Heart left ventricle (tissue), 16 donors: ENCODE data around the gene GADD45GIP1. TPM values are rescaled to one million over a fixed set of nuclear protein-coding genes. Genes with fewer than 3 reads are reported as not detected.
A peak's percentile ranks its signal among the peaks of the same experiment; 100 is the strongest.

Experiments
- ATAC-seq, 4 donors: fragments of 200-7000 bp; cut with Tn5 transposase; one replicate each; pipeline ENCODE4 v1.9.1; 2020 to 2022; ENCODE audit warnings: moderate library complexity in 4 of 4, mild to moderate bottlenecking in 3 of 4, moderate number of reproducible peaks in 1 of 4
- DNase-seq, 5 donors: peaks; one replicate each; pipeline ENCODE4 v3.0.0-alpha.2; 2020
- H3K27ac ChIP-seq, 12 donors: fragments of 200-600 bp; sonication (generic) in 4 of 12; one replicate each; pipeline versions ENCODE4 v1.5.0 to v1.8.0; 2016 to 2022; ENCODE audit warnings: mild to moderate bottlenecking in 2 of 12
- H3K27me3 ChIP-seq, 9 donors: fragments of 200-600 bp; sonication (generic) in 2 of 9; one replicate each; pipeline versions ENCODE4 v1.5.1 to v1.8.0; 2016 to 2022; ENCODE audit warnings: mild to moderate bottlenecking in 3 of 9
- H3K36me3 ChIP-seq, 9 donors: fragments of 200-600 bp; sonication (generic) in 2 of 9; one replicate each; pipeline versions ENCODE4 v1.5.0 to v1.8.0; 2018 to 2022; ENCODE audit warnings: mild to moderate bottlenecking in 2 of 9
- H3K4me1 ChIP-seq, 12 donors: fragments of 200-600 bp; sonication (generic) in 4 of 12; one replicate each; pipeline versions ENCODE4 v1.5.0 to v1.8.0; 2016 to 2022; ENCODE audit warnings: mild to moderate bottlenecking in 3 of 12
- H3K4me3 ChIP-seq, 12 donors: fragments of 200-600 bp; sonication (generic) in 4 of 12; one replicate each; pipeline versions ENCODE4 v1.5.0 to v1.8.0; 2017 to 2022; ENCODE audit warnings: mild to moderate bottlenecking in 9 of 12, moderate library complexity in 4 of 12
- H3K9me3 ChIP-seq, 12 donors: fragments of 200-600 bp; sonication (generic) in 4 of 12; one replicate each; pipeline versions ENCODE4 v1.5.0 to v1.8.0; 2016 to 2022; ENCODE audit warnings: mild to moderate bottlenecking in 1 of 12
- CTCF ChIP-seq, 12 donors: fragments of 200-600 bp; sonication (generic) in 4 of 12; IDR thresholded peaks; one replicate each; pipeline versions ENCODE4 v1.5.0 to v1.8.0; 2018 to 2022; ENCODE audit warnings: antibody characterized with exemption in 12 of 12, mild to moderate bottlenecking in 5 of 12
- POLR2A ChIP-seq, 2 donors: fragments of 450-650 bp; IDR thresholded peaks; one replicate each; pipeline ENCODE4 v1.6.1; 2017; ENCODE audit warnings: antibody characterized with exemption in 2 of 2, mild to moderate bottlenecking in 2 of 2, moderate library complexity in 2 of 2
- WGBS, 4 donors: extraction: QIAGEN DNeasy Blood & Tissue Kit in 2 of 4; methylation state at CpG; one replicate each; pipeline versions ENCODE4 v1.1.5 to v1.1.7; 2013 to 2018; 5-methylcytosine and 5-hydroxymethylcytosine counted together
- intact Hi-C, 10 donors: fragments of 100-400 bp; cut with DNase I; formaldehyde crosslinking; loops; one replicate each; pipeline versions ENCODE4 v1.11.1 to v1.14.2; 2022
- polyA plus RNA-seq, 2 donors: library from polyadenylated mRNA; stranded (reverse); fragments of 200-250 nt; gene quantifications; one replicate each; pipeline ENCODE4 v1.2.3, GENCODE V29; 2013
- total RNA-seq, 9 donors: library from RNA; depleted of rRNA in 2 of 9; stranded (reverse); fragments of >200 nt in 2 of 9; fragmentation: NEBNext Ultra II Directional in 3 of 9; extraction: Animal tissue kit (Norgen Biotek cat#: 25700) in 3 of 9; gene quantifications; one replicate each; pipeline versions ENCODE4 v1.1.0 to v1.2.4, GENCODE V29; 2016 to 2023
- donor health status: ischemic (EF 13 %, LVEDD 7.1; RV severe dilation, severe dysfunction).
- donor health status: healthy with polysubstance abuse.
- donor health status: DM: no; HTN: yes; CAD: no.
- donor health status: DM: no; HTN: no; CAD: no.
- donor health status: ischemic (EF 25% LVEDD 6.9; RV normal size, moderate dysfunction).
- donor health status: ischemic (EF 25% LVEDD 5.7; RV mildly dilated, moderate dysfunction).
- donor health status: healthy.
- donor health status: DM: yes; HTN: yes; CAD: no.
- donor health status: ischemic (EF 35%, LVEDD 5.7; RV mildly dilated, moderate dysfunction).
- donor health status: nonischemic (EF 11% LVEDD 7.7; RV severe dilation, severe dysfunction).
- donor health status: DM: yes; HTN: yes; CAD: no.
- donor health status: PGD.
- donor health status: ischemic (EF 29% LVEDD 5.4; RV normal size, mild dysfunction).
- donor health status: nonischemic (EF 23%, LVEDD 6.1; RV moderate dilation, normal function).

GADD45GIP1 gene
- total and polyA plus RNA-seq, 11 donors, result 17.2 to 119 (median 30.4) TPM

- intact Hi-C loops, result loop anchor here in 7 of 10 donors (5.0 to 10.0 kb wide), 6 partner anchors 282 to 620 kb away; no protein-coding TSS in a partner anchor
- no peak for TF ChIP-seq POLR2A (IDR thresholded peaks at IDR 0.05)
- TF ChIP-seq CTCF (IDR thresholded peaks at IDR 0.05), result no peak
- WGBS, 4 donors, result 48 to 67% (median 54%) methylated on average over 1 to 17 of the region's 17 CpGs
- Histone ChIP-seq H3K4me1 (peaks cover 0 to 21% (median 4%) of the 10 kb centered on the region in 12 donors), H3K9me3 (no peaks in the 10 kb centered on the region), H3K4me3 (no peak overlapping the region), H3K27ac (no peak overlapping the region), H3K27me3 (no peaks in the 10 kb centered on the region), H3K36me3 (no peaks in the 10 kb centered on the region)
- DNase-seq (no peak), ATAC-seq (peak in 1 of 4 donors; percentile 10)
Observed at GRCh38 chr19:12975221-12975741, 18.3 kb upstream of the GADD45GIP1 start.

- intact Hi-C loops, result loop anchor here in 7 of 10 donors (5.0 to 10.0 kb wide), 6 partner anchors 283 to 620 kb away; no protein-coding TSS in a partner anchor
- Histone ChIP-seq H3K27me3 (no peaks in the 10 kb centered on the region), H3K4me3 (no peak overlapping the region), H3K36me3 (no peaks in the 10 kb centered on the region), H3K4me1 (peaks cover 0 to 28% (median 4%) of the 10 kb centered on the region in 12 donors), H3K9me3 (no peaks in the 10 kb centered on the region), H3K27ac (no peak overlapping the region)
- DNase-seq (no peak), ATAC-seq (no peak)
- 61 to 67% (median 65%) methylated on average over 15 to 19 of the region's 19 CpGs for WGBS, 4 donors
- TF ChIP-seq POLR2A (IDR thresholded peaks at IDR 0.05) (no peak), CTCF (IDR thresholded peaks at IDR 0.05) (no peak)
Observed at GRCh38 chr19:12974301-12975220, 17.5 kb upstream of the GADD45GIP1 start.

GRCh38 chr19:12973236-12973635 is 16.2 kb upstream of the GADD45GIP1 start:
- Histone ChIP-seq H3K4me1 (peaks cover 0 to 28% (median 4%) of the 10 kb centered on the region in 12 donors), H3K27me3 (no peaks in the 10 kb centered on the region), H3K9me3 (no peaks in the 10 kb centered on the region), H3K4me3 (no peak overlapping the region), H3K36me3 (no peaks in the 10 kb centered on the region), H3K27ac (no peak overlapping the region)
- ATAC-seq, result no peak
- intact Hi-C loops, result loop anchor here in 4 of 10 donors (10.0 kb wide), 2 partner anchors 612 to 622 kb away; no protein-coding TSS in a partner anchor
- TF ChIP-seq CTCF (IDR thresholded peaks at IDR 0.05) (no peak), POLR2A (IDR thresholded peaks at IDR 0.05) (no peak)
- no peak for DNase-seq
- WGBS, 4 donors, result 78 to 84% (median 83%) methylated on average over 15 to 16 of the region's 16 CpGs
